Right atrium auricular region (tissue), 2 donors: ENCODE measurements around the gene BARHL1. TPM values are rescaled to one million over a fixed set of nuclear protein-coding genes. Genes with fewer than 3 reads are reported as not detected.

Experiments used
- DNase-seq: peaks from one replicate; pipeline ENCODE4 v3.0.0-alpha.2; 2019; ENCODE audit warnings: low spot score
- H3K27ac ChIP-seq, 2 donors: fragments of 200-600 bp; sonication (generic); 1 replicate in 1 of 2; 2 replicates in 1 of 2; pipeline ENCODE4 v1.5.1; 2016 to 2019
- H3K27me3 ChIP-seq, 2 donors: fragments of 200-600 bp; sonication (generic); one replicate each; pipeline versions ENCODE4 v1.5.1 to v1.6.0; 2017 to 2019
- H3K36me3 ChIP-seq: fragments of 200-600 bp; sonication (generic); one replicate; pipeline ENCODE4 v1.5.1; 2016
- H3K4me1 ChIP-seq, 2 donors: fragments of 200-600 bp; sonication (generic); one replicate each; pipeline versions ENCODE4 v1.5.1 to v1.6.0; 2017 to 2019
- H3K4me3 ChIP-seq, 2 donors: fragments of 200-600 bp; sonication (generic); 1 replicate in 1 of 2; 2 replicates in 1 of 2; pipeline ENCODE4 v1.5.1; 2017 to 2019; ENCODE audit warnings: mild to moderate bottlenecking in 1 of 2, moderate library complexity in 1 of 2
- H3K9me3 ChIP-seq, 2 donors: fragments of 200-600 bp; sonication (generic); one replicate each; pipeline ENCODE4 v1.5.1; 2019
- total RNA-seq, 2 donors: library from RNA; depleted of rRNA; stranded (reverse); fragments of >200 nt; gene quantifications; one replicate each; pipeline ENCODE4 v1.1.0, GENCODE V29; 2016
- TF ChIP-seq, protein P1 (sequence below), 2 donors: fragments of 200-600 bp; sonication (generic); IDR thresholded peaks; one replicate each; pipeline ENCODE4 v1.5.1; 2019; ENCODE audit warnings: antibody characterized with exemption in 2 of 2

The BARHL1 gene
- total RNA-seq, 2 donors from 2014 or later, result not detected

DNA sequence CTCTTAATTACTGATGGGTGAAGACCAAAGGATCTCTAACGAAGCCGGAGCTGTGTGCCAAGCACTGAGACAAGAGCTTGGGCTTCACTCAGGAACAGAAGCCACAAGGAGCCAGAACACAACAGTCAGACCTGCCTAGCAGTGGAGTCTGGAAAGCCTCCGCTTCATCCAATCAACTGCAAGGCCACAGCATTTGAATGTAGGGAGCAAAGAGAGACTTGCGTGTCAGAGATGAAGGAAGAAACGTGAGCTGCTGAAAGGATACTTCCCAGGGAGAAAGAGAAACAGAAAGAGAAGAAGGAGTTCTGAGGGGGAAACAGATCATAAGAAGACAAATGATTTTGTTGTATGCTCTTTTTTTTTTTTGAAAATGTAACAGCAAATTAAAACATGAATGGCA lies 43.9 kb downstream of the BARHL1 start:
- no peak for DNase-seq
- Histone ChIP-seq H3K4me1 (no peaks in the 10 kb centered on the region), H3K27me3 (no peaks in the 10 kb centered on the region), H3K9me3 (no peaks in the 10 kb centered on the region), H3K27ac (no peak overlapping the region), H3K4me3 (no peak overlapping the region), H3K36me3 (peaks cover 42% of the 10 kb centered on the region)
- TF ChIP-seq, protein P1, sequence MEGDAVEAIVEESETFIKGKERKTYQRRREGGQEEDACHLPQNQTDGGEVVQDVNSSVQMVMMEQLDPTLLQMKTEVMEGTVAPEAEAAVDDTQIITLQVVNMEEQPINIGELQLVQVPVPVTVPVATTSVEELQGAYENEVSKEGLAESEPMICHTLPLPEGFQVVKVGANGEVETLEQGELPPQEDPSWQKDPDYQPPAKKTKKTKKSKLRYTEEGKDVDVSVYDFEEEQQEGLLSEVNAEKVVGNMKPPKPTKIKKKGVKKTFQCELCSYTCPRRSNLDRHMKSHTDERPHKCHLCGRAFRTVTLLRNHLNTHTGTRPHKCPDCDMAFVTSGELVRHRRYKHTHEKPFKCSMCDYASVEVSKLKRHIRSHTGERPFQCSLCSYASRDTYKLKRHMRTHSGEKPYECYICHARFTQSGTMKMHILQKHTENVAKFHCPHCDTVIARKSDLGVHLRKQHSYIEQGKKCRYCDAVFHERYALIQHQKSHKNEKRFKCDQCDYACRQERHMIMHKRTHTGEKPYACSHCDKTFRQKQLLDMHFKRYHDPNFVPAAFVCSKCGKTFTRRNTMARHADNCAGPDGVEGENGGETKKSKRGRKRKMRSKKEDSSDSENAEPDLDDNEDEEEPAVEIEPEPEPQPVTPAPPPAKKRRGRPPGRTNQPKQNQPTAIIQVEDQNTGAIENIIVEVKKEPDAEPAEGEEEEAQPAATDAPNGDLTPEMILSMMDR (IDR thresholded peaks at IDR 0.05), result no peak

DNA sequence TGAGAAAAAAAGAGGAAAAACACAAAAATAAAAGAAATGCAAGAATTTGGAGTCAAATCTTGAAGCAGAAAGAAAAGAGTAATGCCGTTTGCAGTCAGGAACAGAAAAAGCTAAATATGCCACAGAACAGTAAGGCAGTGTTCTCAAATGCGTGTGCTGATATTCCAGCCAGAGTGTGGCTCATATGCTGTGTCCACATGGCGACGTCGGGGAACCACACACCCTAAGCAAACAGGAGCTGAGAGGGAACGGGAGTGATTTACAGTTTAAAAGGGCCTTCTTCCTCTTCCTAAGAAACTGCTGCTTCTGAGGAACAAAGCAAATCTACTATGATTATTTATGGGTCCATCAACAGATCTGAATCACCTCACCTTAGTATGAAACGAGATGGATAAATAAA lies 44.7 kb downstream of the BARHL1 start:
- peaks cover 48% of the 10 kb centered on the region for H3K36me3 ChIP-seq

DNA sequence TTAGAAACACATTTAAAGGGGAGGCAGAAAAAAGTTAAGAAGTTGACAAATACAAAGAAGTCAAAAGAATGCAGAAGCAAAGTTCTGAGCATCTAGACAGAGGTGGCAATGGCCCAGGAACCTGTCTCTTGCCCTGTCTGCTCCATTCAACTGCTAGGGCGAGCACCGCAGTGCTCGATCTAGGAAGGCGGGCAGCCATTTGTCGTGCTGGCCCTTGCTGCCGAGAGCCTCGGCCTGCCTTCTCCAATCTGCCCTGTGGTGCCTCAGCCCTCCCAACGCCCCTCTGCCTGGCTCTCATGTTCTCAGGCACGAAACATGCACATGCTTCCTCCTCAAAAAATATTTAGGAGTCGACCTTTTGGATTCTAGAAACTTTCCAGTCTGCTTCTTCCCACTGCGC lies 45.2 kb downstream of the BARHL1 start:
- no peak overlapping the region for H3K27ac ChIP-seq
- H3K36me3 ChIP-seq, result peaks cover 43% of the 10 kb centered on the region
- no peak overlapping the region for H3K4me3 ChIP-seq
- no peaks in the 10 kb centered on the region for H3K4me1 ChIP-seq
- no peak for DNase-seq
- H3K27me3 ChIP-seq, result no peaks in the 10 kb centered on the region
- no peaks in the 10 kb centered on the region for H3K9me3 ChIP-seq
- TF ChIP-seq, protein P1 (IDR thresholded peaks at IDR 0.05), result no peak

More for the DNA sequence above, 44.7 kb downstream of the BARHL1 start:
- H3K27ac ChIP-seq, result no peak overlapping the region
- no peaks in the 10 kb centered on the region for H3K9me3 ChIP-seq
- H3K4me3 ChIP-seq, result no peak overlapping the region
- TF ChIP-seq, protein P1 (IDR thresholded peaks at IDR 0.05), result no peak
- DNase-seq, result no peak
- no peaks in the 10 kb centered on the region for H3K4me1 ChIP-seq
- H3K27me3 ChIP-seq, result no peaks in the 10 kb centered on the region

DNA sequence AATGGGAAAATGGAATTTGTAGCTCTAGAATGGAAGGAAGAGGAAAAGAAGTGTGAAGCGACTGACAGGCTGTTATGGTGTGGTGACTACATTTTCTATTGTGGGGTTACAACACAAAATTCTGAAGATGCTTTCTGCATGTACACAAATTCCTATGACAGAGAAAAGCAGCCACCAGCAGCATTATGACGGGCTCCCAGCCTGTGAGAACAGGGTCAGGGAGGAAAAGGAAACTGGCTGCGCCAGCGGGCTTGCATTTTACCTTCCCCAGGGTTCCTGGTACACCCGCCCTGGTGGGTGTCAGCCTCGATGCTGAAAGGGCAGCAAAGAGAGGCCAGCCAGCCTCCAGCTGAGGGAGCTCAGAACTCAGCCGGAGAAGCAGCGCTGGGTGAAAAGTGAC lies 46.3 kb downstream of the BARHL1 start:
- H3K9me3 ChIP-seq, result no peaks in the 10 kb centered on the region
- no peak overlapping the region for H3K4me3 ChIP-seq
- no peak overlapping the region for H3K27ac ChIP-seq
- TF ChIP-seq, protein P1 (IDR thresholded peaks at IDR 0.05), result no peak
- no peaks in the 10 kb centered on the region for H3K27me3 ChIP-seq
- DNase-seq, result no peak
- no peaks in the 10 kb centered on the region for H3K4me1 ChIP-seq
- peaks cover 42% of the 10 kb centered on the region for H3K36me3 ChIP-seq

DNA sequence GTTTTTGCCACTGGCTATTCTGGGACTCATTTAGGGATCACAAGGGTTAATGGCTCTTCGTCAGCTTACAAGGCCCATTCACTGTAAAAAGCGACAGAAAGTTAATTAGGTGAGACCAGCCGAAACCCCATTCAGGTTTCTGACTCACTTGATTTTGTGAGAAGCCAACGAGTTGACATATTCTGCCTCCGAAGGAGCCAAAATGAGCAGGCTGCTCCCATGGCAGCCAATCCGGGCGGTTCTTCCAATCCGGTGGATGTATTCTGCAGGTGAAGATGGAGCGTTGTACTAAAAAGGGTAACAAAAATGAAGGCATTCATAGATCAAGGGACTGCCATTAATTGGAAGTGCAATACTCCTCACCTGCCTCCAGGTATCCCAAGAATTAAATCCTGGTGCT lies 47.7 kb downstream of the BARHL1 start:
- TF ChIP-seq, protein P1 (IDR thresholded peaks at IDR 0.05), result no peak
- H3K4me3 ChIP-seq, result no peak overlapping the region
- H3K27me3 ChIP-seq, result no peaks in the 10 kb centered on the region
- H3K27ac ChIP-seq, result no peak overlapping the region
- peaks cover 42% of the 10 kb centered on the region for H3K36me3 ChIP-seq
- DNase-seq, result no peak
- no peaks in the 10 kb centered on the region for H3K4me1 ChIP-seq
- no peaks in the 10 kb centered on the region for H3K9me3 ChIP-seq

DNA sequence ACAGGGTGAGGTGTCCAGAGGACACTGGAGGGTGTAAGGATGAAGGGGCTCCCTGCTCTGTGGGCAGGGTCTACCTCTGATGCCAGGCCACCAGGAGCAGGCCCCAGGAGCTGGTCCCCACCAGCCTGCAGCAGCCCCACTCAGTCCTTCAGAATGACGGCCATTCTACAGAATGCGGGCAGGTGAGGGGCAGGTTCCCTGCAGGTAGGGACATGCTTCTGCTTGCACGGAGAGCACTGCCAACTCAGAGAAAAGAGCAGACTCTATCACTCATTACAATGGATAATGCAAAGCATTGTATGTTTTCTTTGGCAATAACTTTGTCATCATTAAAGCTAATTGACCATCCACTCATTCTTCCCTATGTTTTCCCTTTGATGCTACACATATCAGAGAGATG lies 48.4 kb downstream of the BARHL1 start:
- Histone ChIP-seq H3K36me3 (peaks cover 42% of the 10 kb centered on the region), H3K4me1 (no peaks in the 10 kb centered on the region), H3K9me3 (no peaks in the 10 kb centered on the region), H3K4me3 (no peak overlapping the region), H3K27ac (no peak overlapping the region), H3K27me3 (no peaks in the 10 kb centered on the region)
- DNase-seq, result no peak
- TF ChIP-seq, protein P1 (IDR thresholded peaks at IDR 0.05), result no peak
